Activated CD8-positive, alpha-beta memory T cell treated with anti-CD3 and anti-CD28 coated beads, Interleukin-2, amount 50 U/mL, for 24 hours (primary cell): Measurements from ENCODE around the gene EIF4E2.
"Not testable (repeated sequence)": the region's sequence is repeated elsewhere in the genome, so short reads cannot be mapped to it uniquely, and the experiment has no call there.

Experiments
- DNase-seq: peaks from one replicate; pipeline ENCODE4 v3.0.0-alpha.2; 2020; ENCODE audit errors: extremely low read depth

The EIF4E2 gene

DNA sequence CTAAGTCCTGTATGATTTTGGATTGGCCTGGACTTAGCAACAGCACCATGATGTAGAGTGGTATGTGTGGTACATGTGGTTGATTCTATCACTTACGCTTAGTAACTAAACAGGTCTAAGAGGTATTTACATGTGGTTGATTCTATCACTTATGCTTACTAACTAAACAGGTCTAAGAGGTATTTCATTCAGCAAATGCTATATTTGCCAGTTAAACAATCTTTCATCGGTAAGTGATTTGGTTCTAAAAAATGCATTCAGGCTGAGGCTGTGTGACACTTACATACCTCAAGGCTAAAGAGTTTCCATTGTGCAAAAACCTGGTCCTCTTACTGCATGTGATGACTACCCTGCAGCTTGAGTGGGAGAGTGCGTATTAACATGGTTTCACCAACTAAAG, 13.1 kb downstream of the EIF4E2 start:
- DNase-seq, result no peak

DNA sequence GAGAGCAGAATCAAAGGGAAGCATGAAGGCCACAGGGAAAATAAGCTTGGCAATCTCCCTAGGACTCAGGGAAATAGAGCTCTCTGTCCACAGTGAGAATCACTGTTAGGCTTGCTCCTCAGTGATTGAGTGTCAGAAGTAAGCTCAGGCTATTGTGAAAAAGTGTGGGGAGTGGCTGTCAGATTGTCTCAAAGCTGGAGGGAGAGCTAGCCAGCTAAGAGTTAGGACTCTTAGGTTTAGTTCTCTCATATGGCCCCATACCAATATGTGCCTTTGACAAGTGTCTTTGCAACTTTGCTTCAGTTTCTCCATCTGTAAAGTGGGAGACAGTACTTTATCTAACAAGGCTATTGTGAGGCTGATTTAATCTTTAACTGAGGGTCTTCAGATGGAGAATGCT, 17.2 kb downstream of the EIF4E2 start:
- DNase-seq, result no peak

DNA sequence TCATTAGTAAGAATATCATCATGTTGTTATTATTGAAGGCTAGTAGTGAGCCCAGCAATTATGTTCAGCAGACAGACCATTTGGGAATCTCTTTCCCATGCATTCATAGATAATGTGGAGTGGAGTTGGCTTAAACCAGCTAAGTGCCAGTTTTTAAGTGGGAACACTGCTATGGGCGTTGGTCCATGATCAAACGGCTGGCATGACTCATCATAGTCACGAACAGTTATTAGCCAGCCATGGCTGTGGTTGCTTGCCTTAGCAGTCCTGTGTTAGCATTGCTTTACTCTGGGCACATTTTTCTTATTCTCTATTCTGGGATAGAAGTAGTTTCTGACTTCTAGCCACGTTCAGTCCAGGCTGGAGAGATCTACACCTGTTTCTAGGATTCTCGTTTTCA, 17.7 kb downstream of the EIF4E2 start:
- no peak for DNase-seq

DNA sequence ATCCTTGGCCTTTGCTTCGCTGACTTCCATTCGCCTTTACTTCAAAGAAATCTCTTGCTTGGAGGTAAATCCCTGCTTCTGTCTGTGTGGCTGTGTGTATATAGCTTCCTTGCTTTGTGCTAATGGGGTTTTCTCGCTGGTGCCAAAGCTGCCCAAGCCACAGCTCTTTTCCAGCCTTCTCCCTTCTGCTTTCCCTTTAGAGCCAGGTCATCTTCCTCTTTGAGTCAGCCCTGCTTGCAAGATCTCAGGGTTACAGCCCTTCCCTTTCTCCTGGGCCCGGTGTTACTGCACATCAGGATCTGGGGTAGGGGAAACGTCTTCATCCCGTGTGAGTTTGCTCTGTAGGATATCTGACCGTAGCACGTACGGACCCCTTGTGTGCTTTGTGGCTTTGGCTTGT, 19.1 kb downstream of the EIF4E2 start:
- DNase-seq, result no peak

DNA sequence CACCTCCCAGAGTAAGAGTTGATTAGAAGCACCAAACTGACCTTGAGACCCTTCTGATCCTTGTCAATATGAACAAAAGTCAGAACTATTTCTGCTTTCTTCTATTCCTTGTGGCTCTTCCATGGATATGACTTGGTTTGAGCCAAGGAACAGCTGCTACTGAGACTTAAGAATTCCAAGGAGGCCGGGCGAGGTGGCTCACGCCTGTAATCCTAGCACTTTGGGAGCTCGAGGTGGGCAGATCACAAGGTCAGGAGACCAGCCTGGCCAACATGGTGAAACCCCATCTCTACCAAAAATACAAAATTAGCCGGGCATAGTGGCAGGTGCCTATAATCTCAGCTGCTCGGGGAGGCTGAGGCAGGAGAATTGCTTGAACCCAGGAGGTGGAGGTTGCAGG, 20.0 kb downstream of the EIF4E2 start:
- not testable (repeated sequence) for DNase-seq

DNA sequence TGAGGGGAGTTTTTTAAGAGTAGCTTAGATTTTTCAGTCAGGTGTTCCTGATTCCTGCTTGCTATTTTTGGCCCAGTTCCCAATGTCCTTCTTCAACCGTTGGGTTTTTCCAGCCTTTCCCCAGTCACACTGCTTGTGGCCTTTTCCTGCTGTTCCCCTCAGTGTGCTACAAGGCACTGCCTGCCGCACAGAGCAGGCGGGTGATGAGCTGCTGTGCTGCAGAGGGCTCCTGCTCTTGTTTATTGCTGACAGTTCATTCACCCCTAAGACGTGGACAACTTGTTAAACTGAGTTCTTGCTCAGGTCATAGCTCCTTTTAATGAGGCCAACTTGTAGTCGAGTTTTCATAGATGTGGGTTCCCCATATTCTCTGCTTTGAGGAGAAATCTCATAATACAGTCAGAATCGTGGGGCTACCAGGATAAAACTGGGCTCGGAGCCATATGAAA, 20.6 kb downstream of the EIF4E2 start:
- no peak for DNase-seq

DNA sequence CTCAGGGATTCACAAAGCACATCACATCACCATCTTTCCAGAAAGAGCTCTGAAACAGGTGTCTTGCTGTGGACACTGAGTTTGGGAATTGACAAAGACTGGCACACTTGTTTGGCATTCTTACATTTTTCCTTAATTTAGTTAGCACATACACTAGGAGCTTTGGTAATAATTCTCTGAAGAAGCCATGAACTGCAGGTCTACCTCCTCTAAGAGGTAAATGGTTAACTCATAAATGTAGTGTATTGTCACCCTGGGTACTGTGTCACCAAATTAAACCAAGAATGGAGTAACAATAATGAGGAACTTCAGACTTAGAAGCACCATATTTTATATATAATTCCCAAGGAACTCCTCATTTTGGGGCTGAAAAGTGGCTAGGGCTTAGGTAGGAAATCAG, 22.6 kb downstream of the EIF4E2 start:
- DNase-seq, result no peak

DNA sequence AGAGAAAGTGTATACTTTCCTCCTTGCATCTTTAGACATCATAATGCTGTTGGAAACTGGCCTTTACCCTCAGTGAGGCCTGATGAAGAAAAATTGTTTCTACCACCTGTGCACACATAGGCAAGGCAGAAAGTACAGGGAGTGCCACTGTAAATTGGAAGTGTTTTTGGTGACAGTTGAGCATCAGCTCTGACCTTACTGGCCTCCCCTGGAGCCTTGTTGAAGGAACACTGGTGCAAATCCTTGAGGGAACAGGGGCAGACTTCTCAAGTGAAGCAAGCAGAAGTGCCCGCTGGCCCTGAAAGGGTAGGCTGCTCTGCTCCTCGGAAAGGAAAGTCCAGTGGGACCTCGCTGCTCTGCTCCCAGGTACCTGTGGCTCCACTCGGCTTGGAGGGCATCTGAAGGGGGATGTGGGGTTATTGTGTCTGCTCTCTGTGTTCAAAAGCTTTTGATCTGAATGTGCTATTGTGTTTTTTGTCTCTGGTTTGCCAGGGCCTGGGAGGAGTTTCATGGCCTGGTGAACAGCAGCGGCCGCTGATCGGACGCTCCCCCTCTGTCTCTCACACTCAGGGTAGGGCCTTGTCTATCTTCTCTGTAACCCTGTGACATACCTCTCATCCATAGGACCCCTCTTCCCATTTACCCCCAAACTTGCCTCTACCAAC, 23.4 kb downstream of the EIF4E2 start:
- DNase-seq, result no peak

DNA sequence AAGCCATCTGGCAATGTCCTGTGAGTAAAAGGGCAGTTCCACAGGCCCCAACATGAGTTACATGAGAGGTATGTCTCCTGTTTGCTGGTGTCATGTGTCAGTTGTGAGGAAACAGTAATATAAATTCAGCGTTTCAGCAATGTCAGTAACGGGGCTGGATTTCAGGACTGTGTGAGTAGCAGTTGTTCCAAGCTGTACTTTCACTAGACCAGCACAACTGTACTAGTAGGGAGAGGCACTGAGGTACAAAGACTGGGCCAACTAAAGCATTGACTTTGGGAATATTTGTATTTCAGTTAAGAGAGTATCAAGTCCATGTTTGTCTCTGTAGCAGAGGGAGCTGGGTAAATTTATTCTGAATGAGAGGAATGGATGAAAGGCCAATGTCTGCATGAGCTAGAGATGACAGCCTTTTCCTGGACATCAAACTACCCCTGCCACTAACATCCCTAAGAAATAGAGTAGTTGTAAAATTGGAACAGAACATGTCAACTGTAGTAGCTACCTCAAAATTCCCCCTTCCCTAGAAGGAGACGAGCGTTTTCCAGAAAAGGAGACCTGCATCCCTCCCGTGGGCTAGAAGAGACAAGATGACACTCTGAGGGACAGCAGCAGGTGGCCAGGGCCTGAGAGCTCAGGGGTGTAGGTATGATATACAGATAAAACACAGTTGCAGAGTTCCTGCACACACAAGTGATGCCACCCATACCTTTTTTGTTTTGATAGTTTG, 24.4 kb downstream of the EIF4E2 start:
- no peak for DNase-seq

DNA sequence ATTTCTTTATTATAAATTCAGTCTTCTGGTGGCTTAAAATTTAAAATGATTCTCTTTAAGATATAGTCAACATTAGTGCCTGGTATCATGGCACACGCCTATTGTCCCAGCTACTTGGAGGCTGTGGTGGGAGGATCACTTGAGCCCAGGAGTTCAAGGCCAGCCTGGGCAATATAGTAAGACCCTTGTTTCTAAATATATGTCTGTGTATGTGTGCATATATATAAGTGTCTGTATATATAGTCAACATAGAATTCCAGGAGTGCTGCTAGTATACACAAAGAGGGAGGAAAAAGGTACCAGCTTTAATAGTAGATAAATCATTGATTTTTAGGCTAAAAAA, 24.9 kb downstream of the EIF4E2 start:
- no peak for DNase-seq

DNA sequence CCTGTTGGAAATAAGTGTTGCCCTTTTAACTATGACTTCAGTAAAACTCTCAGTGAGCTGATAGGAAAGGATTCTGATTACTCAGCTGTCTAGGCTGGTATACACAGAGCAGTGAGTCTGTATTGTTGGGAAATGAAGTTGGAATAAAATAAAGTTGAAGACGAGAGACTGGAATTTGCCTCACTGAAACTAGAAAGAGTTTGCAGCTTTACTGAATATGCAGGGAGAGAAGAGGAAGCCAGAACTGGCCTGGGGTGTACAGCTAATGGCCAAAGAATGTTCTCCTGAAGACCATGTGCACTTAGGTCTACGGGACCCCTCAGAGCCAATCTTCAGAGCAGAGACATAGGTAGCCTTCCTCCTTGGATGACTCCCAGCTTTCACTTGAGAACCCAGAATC, 26.5 kb downstream of the EIF4E2 start:
- no peak for DNase-seq

DNA sequence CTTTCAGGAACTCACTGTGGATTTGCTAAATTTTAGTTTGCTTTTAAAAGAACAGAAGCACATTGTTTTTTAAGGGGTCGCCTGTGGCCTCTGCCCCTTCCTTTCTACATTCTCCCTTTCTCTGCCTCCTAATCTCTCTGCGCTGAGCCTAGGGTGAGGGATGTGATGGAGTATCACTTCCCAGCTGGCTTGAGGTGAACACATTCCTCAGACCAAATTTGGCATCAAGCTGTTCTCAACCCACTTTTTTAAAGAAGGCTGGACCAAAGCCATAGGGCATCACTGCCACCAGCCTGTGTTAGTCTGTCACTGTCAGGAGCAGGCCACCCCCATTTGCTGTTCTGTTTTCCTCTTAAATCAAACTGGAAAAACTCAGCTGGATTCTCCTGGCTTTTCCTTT, 27.4 kb downstream of the EIF4E2 start:
- no peak for DNase-seq

DNA sequence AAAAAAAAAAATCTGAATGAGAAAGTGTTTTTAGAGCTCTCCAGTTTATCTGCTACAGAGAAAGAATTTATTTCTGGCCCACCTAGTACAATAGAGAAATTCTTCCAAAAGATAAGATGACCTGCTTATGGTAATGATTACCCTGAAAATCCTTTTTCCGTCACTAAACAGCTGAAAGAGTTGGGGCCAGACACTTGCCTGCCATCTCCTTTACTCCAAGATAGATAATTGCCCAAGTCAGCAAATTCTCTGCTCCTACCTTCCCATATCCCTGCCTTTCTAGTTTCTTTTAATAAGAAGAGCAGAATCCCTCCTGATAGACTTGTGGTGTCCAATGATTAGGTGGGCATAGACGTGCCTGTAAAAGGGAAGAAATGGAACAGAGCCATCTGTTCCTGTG, 28.1 kb downstream of the EIF4E2 start:
- no peak for DNase-seq

DNA sequence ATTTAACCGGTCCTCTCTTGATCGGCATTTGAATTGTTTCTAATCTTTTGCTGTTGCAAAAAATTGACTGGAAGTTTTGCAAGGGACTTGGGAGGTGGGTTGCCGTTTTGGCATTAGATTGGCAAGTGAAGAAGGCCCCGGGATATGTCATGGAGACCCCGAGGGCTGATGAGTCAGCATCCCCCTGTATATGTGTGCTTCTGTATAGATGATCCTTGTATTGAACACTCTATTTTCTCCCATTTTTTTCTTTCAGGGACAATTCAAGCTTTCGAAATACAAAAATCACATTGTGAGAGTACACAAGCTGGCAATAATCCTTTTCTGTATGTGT, 30.1 kb downstream of the EIF4E2 start:
- DNase-seq, result no peak

DNA sequence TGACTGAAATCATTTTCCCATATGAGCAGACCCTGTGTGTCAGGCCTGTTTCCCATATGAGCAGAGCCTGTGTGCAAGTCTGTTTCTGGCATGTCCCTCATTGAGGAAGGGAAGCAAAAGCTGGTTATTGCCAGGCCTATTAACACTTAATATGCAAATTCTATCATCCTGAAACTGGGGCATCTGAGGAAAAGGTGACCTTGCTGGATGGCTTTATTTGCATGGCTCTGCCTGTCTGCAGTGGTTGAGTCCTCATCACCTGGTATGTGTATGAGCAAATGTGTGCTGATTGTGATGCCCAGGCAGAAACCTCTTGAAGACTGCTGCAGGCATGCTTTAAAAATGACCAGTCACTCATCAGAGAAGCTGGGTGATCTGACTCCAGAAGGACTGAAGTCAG, 31.2 kb downstream of the EIF4E2 start:
- DNase-seq, result no peak

DNA sequence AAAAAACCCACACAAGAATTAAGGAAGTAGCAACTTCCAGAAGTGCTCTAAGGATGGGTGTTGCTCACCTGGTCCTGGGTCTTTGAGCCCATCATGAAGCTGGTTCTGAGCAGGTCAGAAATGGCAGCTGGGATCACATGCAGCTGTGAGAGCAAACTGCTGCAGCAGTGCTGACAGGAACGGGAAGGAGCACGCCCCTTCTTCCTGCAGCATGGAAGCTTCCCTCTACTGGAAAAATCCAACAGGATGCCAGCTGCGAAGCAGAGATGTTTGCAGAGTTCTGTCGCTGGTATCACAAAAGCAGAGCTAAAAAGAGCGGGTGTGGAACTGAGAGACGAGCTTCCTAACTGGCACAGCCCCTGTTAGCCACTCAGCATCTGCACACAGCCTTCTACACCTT, 33.7 kb downstream of the EIF4E2 start:
- DNase-seq, result no peak

DNA sequence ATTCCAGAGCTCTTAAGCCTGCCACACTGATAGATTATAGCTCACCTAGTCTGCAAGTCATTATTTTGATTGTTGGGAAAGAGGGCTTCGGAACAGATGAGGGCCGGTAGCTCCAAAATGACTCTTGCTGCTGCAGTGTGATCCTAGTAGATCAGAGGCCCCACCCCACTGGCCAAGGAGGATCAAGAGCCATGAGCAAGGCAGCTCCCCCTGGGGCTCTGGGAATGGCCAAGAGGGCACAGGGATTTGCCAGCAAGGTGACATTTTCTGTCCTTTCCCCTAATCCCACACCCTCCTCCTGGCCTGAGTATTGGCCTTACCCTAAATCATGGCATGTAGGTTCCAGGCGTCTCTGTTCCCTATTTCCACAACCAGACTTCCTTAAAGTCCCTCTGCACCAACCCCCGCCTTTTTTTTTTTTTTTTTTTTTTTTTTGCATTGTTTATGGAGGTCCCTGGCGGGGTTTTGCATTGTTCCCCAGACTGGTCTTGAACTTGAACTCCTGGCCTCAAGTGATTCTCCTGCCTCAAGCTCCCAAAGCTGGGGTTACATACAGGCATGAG, 36.5 kb downstream of the EIF4E2 start:
- DNase-seq, result no peak

DNA sequence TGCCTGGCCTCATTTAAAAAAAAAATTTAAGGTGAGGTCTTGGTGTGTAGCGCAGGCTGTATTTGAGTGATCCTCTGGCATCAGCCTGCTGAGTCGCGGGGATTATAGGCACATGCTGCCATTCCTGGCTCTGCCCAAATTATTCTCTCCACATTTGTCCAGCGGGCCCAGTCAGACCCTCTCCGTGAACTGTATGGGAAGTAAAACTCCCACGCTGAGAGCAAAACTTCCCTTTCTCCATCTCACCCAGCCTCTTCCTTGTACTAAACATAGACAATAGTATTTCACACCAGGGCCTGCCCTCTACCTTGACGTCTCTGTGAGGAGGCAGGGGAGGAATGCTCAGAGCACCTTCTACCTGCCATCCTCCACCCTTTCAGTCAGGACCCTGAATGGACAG, 37.0 kb downstream of the EIF4E2 start:
- no peak for DNase-seq

DNA sequence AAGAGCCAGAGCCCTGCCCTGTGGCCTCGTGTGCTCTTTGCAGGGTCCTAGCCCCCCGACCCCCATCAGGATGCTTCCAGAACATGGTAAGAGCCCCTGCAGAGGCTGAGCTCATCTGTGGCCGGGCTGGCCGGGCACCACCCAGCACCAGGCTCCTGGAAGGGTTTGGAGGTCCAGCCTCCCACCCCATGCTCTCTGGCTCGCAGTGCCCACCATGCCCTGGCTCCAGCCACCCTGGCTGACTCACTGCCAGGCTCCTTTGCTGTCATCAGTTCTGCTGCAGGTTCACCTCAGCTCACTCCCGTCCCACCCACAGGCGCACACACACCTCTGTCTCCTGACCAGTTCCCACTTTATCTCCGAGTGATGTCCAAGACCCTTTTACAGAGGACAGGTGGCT, 37.5 kb downstream of the EIF4E2 start:
- DNase-seq, result no peak

DNA sequence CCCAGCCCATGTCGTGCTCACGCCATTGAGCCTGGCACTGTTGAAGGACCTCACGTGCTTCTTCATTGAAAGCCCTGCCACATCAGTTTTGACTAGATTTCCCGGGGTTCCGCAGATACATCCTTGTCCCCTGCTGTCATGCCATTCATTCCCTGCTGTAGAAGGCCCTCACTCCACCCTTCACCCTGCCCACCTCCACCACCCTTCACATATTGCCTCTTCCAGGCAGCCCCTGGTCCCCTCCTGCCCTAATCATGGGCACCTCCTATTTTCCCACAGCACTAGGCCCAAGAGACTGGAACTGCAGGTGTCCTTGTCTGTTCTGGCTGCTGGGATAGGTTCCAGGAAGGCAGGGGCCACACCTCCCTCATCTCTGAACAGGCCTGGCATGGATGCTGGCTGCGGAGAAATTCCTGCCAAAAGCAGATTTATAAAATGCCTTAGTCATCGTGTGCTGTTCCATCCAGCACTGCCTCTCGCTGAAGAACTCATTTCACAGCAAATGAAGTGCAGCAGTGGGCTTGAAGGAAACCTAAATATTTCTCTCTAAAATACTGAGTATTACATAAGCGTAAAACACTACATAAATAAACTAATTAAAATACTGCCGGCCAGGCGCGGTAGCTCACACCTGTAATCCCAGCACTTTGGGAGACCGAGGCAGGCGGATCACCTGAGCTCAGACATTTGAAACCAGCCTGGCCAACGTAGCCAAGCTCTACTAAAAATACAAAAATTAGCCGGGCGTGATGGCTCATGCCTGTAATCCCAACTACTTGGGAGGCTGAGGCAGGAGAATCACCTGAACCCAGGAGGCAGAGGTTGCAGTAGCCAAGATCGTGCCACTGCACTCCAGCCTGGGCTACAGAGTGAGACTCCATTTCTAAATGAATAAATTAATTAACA, 38.4 kb downstream of the EIF4E2 start:
- DNase-seq, result no peak

DNA sequence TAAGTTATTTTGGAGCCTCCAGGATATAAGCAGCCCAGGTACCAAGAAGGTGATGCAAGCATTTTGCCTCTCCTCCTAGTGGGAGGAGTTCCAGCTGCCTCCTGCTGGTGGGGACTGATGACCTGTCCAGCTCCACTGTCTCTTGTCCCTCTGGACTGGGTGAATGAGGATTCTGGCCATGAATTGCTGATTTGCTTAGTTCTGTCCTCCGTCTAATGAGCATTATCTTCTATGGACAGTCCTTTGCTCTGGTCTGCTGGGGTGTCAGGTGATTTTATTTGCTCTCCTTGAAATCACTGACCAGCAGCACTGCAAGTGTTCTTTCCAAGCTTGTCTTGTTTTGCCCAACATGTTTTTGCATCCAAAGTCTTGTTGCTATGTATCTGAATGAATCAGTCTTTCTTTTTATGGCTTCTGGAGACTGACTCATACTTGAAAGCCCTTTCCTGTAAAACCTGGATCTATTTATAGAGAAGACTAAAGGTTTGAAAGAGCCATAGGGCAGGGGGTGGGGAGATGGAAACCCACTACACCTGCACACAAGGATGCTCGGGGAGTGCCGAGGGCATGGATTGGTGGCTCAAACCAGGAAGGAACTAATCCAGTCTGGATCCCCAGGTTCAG, 42.4 kb downstream of the EIF4E2 start:
- no peak for DNase-seq

DNA sequence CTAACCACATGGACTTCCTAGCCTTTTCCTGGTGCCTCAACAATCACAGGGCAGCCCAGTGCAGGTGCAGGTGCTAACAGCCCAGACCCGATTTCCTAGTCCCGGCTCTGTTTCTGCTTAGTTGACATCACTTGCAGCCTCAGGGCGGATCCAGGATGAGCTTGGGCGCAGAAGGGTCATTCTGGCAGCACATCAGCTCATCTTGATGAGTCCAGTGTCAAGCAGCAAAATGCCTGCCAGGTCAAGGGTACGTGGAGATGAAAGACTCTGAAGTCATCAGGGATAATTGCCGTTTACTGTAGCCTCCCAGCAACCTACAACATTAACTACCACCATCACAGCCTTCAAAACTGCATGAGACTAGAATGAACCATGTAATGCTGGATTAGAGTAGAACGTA, 43.5 kb downstream of the EIF4E2 start:
- no peak for DNase-seq
